ENCODE data around the gene LSAMP.

DNA sequence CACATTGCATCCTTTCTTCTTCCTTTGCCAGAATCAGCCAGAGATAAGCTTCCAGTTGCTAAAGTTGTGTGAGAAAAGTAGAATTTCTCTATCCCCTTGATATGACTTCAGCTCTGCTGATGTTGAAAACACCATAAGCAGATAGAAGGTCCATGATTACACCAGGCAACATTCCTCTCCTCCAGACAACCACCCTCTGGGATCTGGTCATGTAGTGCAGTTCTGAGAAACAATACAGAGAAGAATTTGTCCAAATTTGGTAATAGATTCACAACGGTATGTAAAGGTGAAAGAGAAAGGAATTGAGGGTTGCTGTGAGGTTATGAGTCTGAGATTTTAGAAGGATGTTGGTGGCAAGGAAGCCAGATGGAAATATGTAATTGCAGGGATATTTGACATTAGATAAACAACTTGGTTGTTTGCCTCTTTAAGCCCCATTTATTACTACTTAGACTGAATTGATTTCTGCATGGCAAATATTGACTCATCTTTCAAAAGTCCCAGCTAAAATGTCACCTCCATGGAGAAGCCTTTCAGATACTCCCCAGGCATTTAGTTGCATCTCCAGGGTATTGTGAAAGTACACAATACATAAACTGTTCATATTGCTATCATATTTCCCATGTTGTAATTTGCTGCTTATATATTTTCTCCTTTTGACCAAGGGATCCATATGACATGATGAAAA, 687.1 kb downstream of the LSAMP start:
- TF ChIP-seq, protein P1, sequence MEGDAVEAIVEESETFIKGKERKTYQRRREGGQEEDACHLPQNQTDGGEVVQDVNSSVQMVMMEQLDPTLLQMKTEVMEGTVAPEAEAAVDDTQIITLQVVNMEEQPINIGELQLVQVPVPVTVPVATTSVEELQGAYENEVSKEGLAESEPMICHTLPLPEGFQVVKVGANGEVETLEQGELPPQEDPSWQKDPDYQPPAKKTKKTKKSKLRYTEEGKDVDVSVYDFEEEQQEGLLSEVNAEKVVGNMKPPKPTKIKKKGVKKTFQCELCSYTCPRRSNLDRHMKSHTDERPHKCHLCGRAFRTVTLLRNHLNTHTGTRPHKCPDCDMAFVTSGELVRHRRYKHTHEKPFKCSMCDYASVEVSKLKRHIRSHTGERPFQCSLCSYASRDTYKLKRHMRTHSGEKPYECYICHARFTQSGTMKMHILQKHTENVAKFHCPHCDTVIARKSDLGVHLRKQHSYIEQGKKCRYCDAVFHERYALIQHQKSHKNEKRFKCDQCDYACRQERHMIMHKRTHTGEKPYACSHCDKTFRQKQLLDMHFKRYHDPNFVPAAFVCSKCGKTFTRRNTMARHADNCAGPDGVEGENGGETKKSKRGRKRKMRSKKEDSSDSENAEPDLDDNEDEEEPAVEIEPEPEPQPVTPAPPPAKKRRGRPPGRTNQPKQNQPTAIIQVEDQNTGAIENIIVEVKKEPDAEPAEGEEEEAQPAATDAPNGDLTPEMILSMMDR (conservative IDR thresholded peaks at IDR 0.05; ENCODE audit: low read depth, low read length), result no peak
- TF ChIP-seq EZH2 (IDR thresholded peaks at IDR 0.05; ENCODE audit: low read length, unreplicated experiment) (no peak), EZH2phosphoT487 (IDR thresholded peaks at IDR 0.05; ENCODE audit: borderline replicate concordance, low read length) (no peak)

Data from PC-3 (cell line).